HepG2 (cell line): Measurements from ENCODE around the gene FBXO2. TPM values are rescaled to one million over a fixed set of nuclear protein-coding genes. Genes with fewer than 3 reads are reported as not detected.
A peak's percentile ranks its signal among the peaks of the same experiment; 100 is the strongest.

Source experiments
- GABPA ChIP-seq, 2 experiments: IDR thresholded peaks; 2 replicates each; pipeline ENCODE4 v1.6.1; 2011 to 2016; ENCODE audit warnings: low read depth in 2 of 2, low read length in 1 of 2, missing biosample characterization in 1 of 2, missing genetic modification characterization in 1 of 2
- HNRNPH1 ChIP-seq: fragments of 200-400 bp; formaldehyde crosslinking; optimal IDR thresholded peaks from 2 replicates; pipeline ENCODE3; 2017; ENCODE audit warnings: mild to moderate bottlenecking, low read depth, low read length
- MTA1 ChIP-seq: sonication (generic); formaldehyde crosslinking; IDR thresholded peaks from 2 replicates; pipeline ENCODE4 v1.4.0; 2020; ENCODE audit warnings: missing genetic modification reagents, mild to moderate bottlenecking, borderline replicate concordance
- MXD4 ChIP-seq: IDR thresholded peaks from 2 replicates; pipeline ENCODE4 v1.6.1; 2016; ENCODE audit warnings: mild to moderate bottlenecking, missing biosample characterization, missing genetic modification reagents
- NFE2 ChIP-seq: sonication (generic); formaldehyde crosslinking; IDR thresholded peaks from 2 replicates; pipeline ENCODE4 v1.4.0; 2020; ENCODE audit warnings: missing genetic modification reagents
- RFX1 ChIP-seq: fragments of 450-650 bp; IDR thresholded peaks from 2 replicates; pipeline ENCODE4 v1.6.1; 2017
- SALL2 ChIP-seq: sonication (generic); formaldehyde crosslinking; IDR thresholded peaks from 2 replicates; pipeline ENCODE4 v1.8.1; 2023; ENCODE audit warnings: mild to moderate bottlenecking, missing genetic modification reagents, inconsistent platforms
- SP4 ChIP-seq: sonication (generic); formaldehyde crosslinking; IDR thresholded peaks from 2 replicates; pipeline ENCODE4 v1.8.1; 2023; ENCODE audit warnings: mild to moderate bottlenecking, missing genetic modification reagents
- ZNF124 ChIP-seq: sonication (generic); formaldehyde crosslinking; IDR thresholded peaks from 2 replicates; pipeline ENCODE4 v1.4.0; 2020; ENCODE audit warnings: missing genetic modification reagents
- ZNF792 ChIP-seq: IDR thresholded peaks from 2 replicates; pipeline ENCODE4 v1.6.1; 2016
- ZSCAN30 ChIP-seq: sonication (generic); formaldehyde crosslinking; IDR thresholded peaks from 2 replicates; pipeline ENCODE4 v1.5.0; 2020; ENCODE audit warnings: mild to moderate bottlenecking, missing genetic modification reagents
- polyA plus RNA-seq, 8 experiments: library from polyadenylated mRNA; depleted of rRNA in 3 of 8; stranded (reverse) in 7 of 8; unstranded in 1 of 8; fragments of >200 nt; fragmentation: Illumina TruSeq in 4 of 8; extraction: Trizol in 4 of 8; gene quantifications; 2 replicates each; pipeline versions ENCODE4 v1.2.1 to v1.2.3, GENCODE V29; 2011 to 2016; ENCODE audit warnings: low read depth in 4 of 8, missing spikeins in 1 of 8, mixed read lengths in 1 of 8; ENCODE audit not compliant: insufficient read depth in 1 of 8
- total RNA-seq, 5 experiments: library from RNA; depleted of rRNA; stranded (reverse); fragments of >200 nt; fragmentation: Illumina TruSeq; extraction: Trizol; gene quantifications; 2 replicates each; pipeline ENCODE4 v1.2.3, GENCODE V29; 2016; ENCODE audit warnings: low read depth in 1 of 5
- TF ChIP-seq, protein P1 (sequence below): sonication (generic); formaldehyde crosslinking; IDR thresholded peaks from 2 replicates; pipeline ENCODE4 v1.4.0; 2020; ENCODE audit warnings: missing genetic modification reagents
- TF ChIP-seq, protein P2 (sequence below): sonication (generic); formaldehyde crosslinking; IDR thresholded peaks from 2 replicates; pipeline ENCODE4 v1.9.0; 2022; ENCODE audit warnings: missing genetic modification reagents, mild to moderate bottlenecking, borderline replicate concordance
- TF ChIP-seq, protein P3 (sequence below): IDR thresholded peaks from 2 replicates; pipeline ENCODE4 v1.6.1; 2016; ENCODE audit warnings: missing biosample characterization, missing genetic modification reagents, low read depth
- TF ChIP-seq, protein P4 (sequence below): sonication (generic); formaldehyde crosslinking; IDR thresholded peaks from 2 replicates; pipeline ENCODE4 v1.5.0; 2020; ENCODE audit warnings: mild to moderate bottlenecking, missing genetic modification reagents, moderate library complexity
- TF ChIP-seq, protein P5 (sequence below): sonication (generic); formaldehyde crosslinking; IDR thresholded peaks from 2 replicates; pipeline ENCODE4 v1.4.0; 2020; ENCODE audit warnings: missing genetic modification reagents

FBXO2 gene
- total and polyA plus RNA-seq, 2 of the 13 experiments (the other 11 are each of a cell fraction or from before 2014, with no cell fraction given) = 79.3 to 112 TPM

DNA sequence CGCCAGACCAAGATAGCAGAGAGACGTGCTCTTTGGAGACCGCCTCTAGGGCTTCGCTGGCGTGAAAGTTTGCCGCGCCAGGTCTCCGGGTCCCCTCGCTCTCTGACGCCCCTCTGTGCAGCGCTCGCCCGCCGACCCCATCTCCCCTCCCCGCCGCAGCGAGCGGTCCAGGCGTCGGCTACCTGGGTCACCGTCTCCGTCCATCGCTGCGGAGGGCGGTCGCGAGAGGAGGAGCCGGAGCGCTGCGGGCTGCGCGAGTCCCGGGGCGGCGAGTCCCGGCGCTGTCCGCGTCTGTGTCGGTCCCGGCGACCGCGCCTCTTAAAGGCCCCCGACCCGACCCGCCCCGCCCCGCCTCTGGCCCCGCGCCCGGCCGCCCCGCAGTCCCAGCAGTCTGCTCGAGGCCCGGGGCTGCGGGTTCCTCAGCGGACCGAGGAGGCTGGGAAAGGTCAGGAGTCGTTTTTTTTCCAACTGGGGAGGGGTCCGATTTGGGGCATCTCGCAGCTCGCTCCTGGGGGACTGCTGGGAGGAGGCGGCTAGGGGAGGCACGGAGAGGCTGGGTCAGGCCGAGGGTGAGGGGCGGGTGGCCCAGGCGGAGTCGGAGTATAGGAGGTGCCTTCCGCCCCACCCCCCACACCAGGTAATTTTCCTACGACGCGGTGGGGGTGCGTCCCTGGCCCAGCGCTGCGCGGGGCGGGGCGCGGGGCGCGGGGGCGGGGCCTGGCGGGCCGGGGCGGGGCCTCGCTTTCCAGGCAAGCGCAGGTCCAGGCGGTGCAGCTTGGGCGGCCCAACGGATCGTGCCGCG lies at the start of gene FBXO2, which contains the start of gene FBXO44 (continued):
- TF ChIP-seq, protein P1, sequence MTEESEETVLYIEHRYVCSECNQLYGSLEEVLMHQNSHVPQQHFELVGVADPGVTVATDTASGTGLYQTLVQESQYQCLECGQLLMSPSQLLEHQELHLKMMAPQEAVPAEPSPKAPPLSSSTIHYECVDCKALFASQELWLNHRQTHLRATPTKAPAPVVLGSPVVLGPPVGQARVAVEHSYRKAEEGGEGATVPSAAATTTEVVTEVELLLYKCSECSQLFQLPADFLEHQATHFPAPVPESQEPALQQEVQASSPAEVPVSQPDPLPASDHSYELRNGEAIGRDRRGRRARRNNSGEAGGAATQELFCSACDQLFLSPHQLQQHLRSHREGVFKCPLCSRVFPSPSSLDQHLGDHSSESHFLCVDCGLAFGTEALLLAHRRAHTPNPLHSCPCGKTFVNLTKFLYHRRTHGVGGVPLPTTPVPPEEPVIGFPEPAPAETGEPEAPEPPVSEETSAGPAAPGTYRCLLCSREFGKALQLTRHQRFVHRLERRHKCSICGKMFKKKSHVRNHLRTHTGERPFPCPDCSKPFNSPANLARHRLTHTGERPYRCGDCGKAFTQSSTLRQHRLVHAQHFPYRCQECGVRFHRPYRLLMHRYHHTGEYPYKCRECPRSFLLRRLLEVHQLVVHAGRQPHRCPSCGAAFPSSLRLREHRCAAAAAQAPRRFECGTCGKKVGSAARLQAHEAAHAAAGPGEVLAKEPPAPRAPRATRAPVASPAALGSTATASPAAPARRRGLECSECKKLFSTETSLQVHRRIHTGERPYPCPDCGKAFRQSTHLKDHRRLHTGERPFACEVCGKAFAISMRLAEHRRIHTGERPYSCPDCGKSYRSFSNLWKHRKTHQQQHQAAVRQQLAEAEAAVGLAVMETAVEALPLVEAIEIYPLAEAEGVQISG = no peak
- no peak for TF ChIP-seq SP4
- no peak; the same call in 1 of the 2 replicates for TF ChIP-seq MTA1 (CRISPR knock-in tag)
- no peak for TF ChIP-seq MXD4 (CRISPR knock-in tag)
- TF ChIP-seq ZNF124 = no peak
- TF ChIP-seq, protein P2, sequence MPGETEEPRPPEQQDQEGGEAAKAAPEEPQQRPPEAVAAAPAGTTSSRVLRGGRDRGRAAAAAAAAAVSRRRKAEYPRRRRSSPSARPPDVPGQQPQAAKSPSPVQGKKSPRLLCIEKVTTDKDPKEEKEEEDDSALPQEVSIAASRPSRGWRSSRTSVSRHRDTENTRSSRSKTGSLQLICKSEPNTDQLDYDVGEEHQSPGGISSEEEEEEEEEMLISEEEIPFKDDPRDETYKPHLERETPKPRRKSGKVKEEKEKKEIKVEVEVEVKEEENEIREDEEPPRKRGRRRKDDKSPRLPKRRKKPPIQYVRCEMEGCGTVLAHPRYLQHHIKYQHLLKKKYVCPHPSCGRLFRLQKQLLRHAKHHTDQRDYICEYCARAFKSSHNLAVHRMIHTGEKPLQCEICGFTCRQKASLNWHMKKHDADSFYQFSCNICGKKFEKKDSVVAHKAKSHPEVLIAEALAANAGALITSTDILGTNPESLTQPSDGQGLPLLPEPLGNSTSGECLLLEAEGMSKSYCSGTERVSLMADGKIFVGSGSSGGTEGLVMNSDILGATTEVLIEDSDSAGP = peak; percentile 86
- TF ChIP-seq, protein P3, sequence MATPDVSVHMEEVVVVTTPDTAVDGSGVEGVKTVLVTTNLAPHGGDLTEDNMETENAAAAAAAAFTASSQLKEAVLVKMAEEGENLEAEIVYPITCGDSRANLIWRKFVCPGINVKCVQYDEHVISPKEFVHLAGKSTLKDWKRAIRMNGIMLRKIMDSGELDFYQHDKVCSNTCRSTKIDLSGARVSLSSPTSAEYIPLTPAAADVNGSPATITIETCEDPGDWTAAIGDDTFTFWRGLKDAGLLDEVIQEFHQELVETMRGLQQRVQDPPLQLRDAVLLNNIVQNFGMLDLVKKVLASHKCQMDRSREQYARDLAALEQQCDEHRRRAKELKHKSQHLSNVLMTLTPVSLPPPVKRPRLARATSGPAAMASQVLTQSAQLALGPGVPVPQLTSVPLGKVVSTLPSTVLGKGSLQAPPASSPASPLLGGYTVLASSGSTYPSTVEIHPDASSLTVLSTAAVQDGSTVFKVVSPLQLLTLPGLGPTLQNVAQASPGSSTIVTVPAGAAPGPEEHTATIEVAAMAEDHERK (CRISPR knock-in tag) = no peak
- TF ChIP-seq, protein P4, sequence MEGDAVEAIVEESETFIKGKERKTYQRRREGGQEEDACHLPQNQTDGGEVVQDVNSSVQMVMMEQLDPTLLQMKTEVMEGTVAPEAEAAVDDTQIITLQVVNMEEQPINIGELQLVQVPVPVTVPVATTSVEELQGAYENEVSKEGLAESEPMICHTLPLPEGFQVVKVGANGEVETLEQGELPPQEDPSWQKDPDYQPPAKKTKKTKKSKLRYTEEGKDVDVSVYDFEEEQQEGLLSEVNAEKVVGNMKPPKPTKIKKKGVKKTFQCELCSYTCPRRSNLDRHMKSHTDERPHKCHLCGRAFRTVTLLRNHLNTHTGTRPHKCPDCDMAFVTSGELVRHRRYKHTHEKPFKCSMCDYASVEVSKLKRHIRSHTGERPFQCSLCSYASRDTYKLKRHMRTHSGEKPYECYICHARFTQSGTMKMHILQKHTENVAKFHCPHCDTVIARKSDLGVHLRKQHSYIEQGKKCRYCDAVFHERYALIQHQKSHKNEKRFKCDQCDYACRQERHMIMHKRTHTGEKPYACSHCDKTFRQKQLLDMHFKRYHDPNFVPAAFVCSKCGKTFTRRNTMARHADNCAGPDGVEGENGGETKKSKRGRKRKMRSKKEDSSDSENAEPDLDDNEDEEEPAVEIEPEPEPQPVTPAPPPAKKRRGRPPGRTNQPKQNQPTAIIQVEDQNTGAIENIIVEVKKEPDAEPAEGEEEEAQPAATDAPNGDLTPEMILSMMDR (CRISPR knock-in tag) = 0 out of 2 replicates have a peak, but pooled peaks have one; percentile 2
- no peak for TF ChIP-seq GABPA (IDR thresholded peaks at IDR 0.05; ENCODE audit: low read depth, low read length)
- no peak for TF ChIP-seq GABPA (CRISPR knock-in tag; IDR thresholded peaks at IDR 0.05; ENCODE audit: low read depth)
- TF ChIP-seq SALL2 (CRISPR knock-in tag) = no peak
- no peak for TF ChIP-seq ZSCAN30
- no peak for TF ChIP-seq RFX1
- TF ChIP-seq ZNF792 = no peak
- TF ChIP-seq, protein P5, sequence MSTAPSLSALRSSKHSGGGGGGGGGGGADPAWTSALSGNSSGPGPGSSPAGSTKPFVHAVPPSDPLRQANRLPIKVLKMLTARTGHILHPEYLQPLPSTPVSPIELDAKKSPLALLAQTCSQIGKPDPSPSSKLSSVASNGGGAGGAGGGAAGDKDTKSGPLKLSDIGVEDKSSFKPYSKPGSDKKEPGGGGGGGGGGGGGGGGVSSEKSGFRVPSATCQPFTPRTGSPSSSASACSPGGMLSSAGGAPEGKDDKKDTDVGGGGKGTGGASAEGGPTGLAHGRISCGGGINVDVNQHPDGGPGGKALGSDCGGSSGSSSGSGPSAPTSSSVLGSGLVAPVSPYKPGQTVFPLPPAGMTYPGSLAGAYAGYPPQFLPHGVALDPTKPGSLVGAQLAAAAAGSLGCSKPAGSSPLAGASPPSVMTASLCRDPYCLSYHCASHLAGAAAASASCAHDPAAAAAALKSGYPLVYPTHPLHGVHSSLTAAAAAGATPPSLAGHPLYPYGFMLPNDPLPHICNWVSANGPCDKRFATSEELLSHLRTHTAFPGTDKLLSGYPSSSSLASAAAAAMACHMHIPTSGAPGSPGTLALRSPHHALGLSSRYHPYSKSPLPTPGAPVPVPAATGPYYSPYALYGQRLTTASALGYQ (CRISPR knock-in tag) = no peak
- no peak for TF ChIP-seq HNRNPH1
- TF ChIP-seq NFE2 (CRISPR knock-in tag) = no peak
